AG04450 (cell line): ENCODE data around the gene PRRC2B. TPM values are rescaled to one million over a fixed set of nuclear protein-coding genes. Genes with fewer than 3 reads are reported as not detected.
A peak's percentile ranks its signal among the peaks of the same experiment; 100 is the strongest.

Source experiments
- CTCF ChIA-PET: fragments of 300-600, 350-600 bp; formaldehyde crosslinking; extraction: SDS; loops from one replicate; lab custom pipeline; 2022; ENCODE audit warnings: antibody characterized with exemption, inconsistent platforms; lab: Charles Lee
- POLR2A ChIA-PET: fragments of 350-600 bp; formaldehyde crosslinking; extraction: SDS; loops from one replicate; lab custom pipeline; 2021; ENCODE audit warnings: antibody characterized with exemption, inconsistent platforms; lab: Yijun Ruan, JAX
- DNase-seq: peaks from one replicate; pipeline ENCODE4 v3.0.0-alpha.2; 2011; ENCODE audit warnings: low read depth, low spot score
- H3K27ac ChIP-seq: one replicate; pipeline ENCODE4 v1.5.1; 2012; ENCODE audit warnings: low read depth, low read length, control low read depth
- H3K27me3 ChIP-seq: one replicate; pipeline ENCODE4 v1.6.0; 2012; ENCODE audit warnings: low read length; ENCODE audit not compliant: control insufficient read depth, insufficient read depth
- H3K4me3 ChIP-seq: 2 replicates; pipeline ENCODE4 v1.5.1; 2011; ENCODE audit warnings: mild to moderate bottlenecking, low read depth, low read length, control low read depth
- H3K9me3 ChIP-seq: 2 replicates; pipeline ENCODE4 v1.5.1; 2012; ENCODE audit warnings: low read length; ENCODE audit not compliant: control insufficient read depth, insufficient read depth
- CTCF ChIP-seq: IDR thresholded peaks from 2 replicates; pipeline ENCODE4 v1.5.1; 2011; ENCODE audit warnings: low read depth, low read length, control low read depth, inconsistent platforms
- polyA plus RNA-seq: library from polyadenylated mRNA; depleted of rRNA; stranded (reverse); fragments of >200 nt; gene quantifications from 2 replicates; pipeline ENCODE4 v1.2.3, GENCODE V29; 2011

The PRRC2B gene
- polyA plus RNA-seq, 1 experiment: 31.8 TPM

GRCh38 chr9:131402073-131402472, 8.2 kb downstream of the PRRC2B start:
- DNase-seq: no peak
- H3K9me3 ChIP-seq: no peaks in the 10 kb centered on the region
- H3K27ac ChIP-seq: peak overlapping the region; percentile 71
- POLR2A ChIA-PET: no interaction called here
- H3K27me3 ChIP-seq: no peaks in the 10 kb centered on the region
- CTCF ChIA-PET: interaction anchor here (0.8 kb wide), 1 partner anchor 16 kb away, joined by 3 read pairs; no protein-coding TSS in a partner anchor
- TF ChIP-seq CTCF: no peak
- H3K4me3 ChIP-seq: no peak overlapping the region

GRCh38 chr9:131402738-131403492, 9.0 kb downstream of the PRRC2B start:
- H3K27ac ChIP-seq: peak overlapping the region; percentile 82
- ChIA-PET POLR2A (no interaction called here), CTCF (no interaction called here)
- H3K4me3 ChIP-seq: peak overlapping the region; percentile 15
- DNase-seq: peak; percentile 46
- H3K27me3 ChIP-seq: no peaks in the 10 kb centered on the region
- H3K9me3 ChIP-seq: no peaks in the 10 kb centered on the region
- TF ChIP-seq CTCF: no peak

- TF ChIP-seq CTCF: no peak
- H3K27ac ChIP-seq: no peak overlapping the region
Measured at GRCh38 chr9:131403493-131403773, 9.5 kb downstream of the PRRC2B start.

GRCh38 chr9:131404581-131404980, 10.7 kb downstream of the PRRC2B start:
- POLR2A ChIA-PET: interaction anchor here (1.4 kb wide), 1 partner anchor 28 kb away, joined by 6 read pairs; no protein-coding TSS in a partner anchor
- no peak for DNase-seq
- H3K27ac ChIP-seq: no peak overlapping the region
- no peaks in the 10 kb centered on the region for H3K9me3 ChIP-seq
- no peak overlapping the region for H3K4me3 ChIP-seq
- TF ChIP-seq CTCF: 0 out of 2 replicates have a peak, but pooled peaks have one; percentile 4
- H3K27me3 ChIP-seq: no peaks in the 10 kb centered on the region
- CTCF ChIA-PET: interaction anchor here (1.8 kb wide), 1 partner anchor 54 kb away, joined by 4 read pairs; no protein-coding TSS in a partner anchor

More at GRCh38 chr9:131403493-131403773, 9.5 kb downstream of the PRRC2B start:
- no peak overlapping the region for H3K4me3 ChIP-seq
- CTCF ChIA-PET: no interaction called here
- no peaks in the 10 kb centered on the region for H3K9me3 ChIP-seq
- no peak for DNase-seq
- no peaks in the 10 kb centered on the region for H3K27me3 ChIP-seq
- POLR2A ChIA-PET: no interaction called here

- no peaks in the 10 kb centered on the region for H3K27me3 ChIP-seq
- no peak for TF ChIP-seq CTCF
- H3K27ac ChIP-seq: peak overlapping the region; percentile 52
- peak overlapping the region; percentile 4; the same call in 1 of the 2 replicates for H3K4me3 ChIP-seq
- DNase-seq: no peak
- POLR2A ChIA-PET: interaction anchor here (1.4 to 2.0 kb wide), 2 partner anchors 28 to 32 kb away, joined by 6 to 8 read pairs; no protein-coding TSS in a partner anchor
- no peaks in the 10 kb centered on the region for H3K9me3 ChIP-seq
- CTCF ChIA-PET: interaction anchor here (1.2 to 1.8 kb wide), 3 partner anchors 8 to 54 kb away, joined by 4 to 5 read pairs (median 4); no protein-coding TSS in a partner anchor
Measured at GRCh38 chr9:131404987-131405386, 11.1 kb downstream of the PRRC2B start.
